ENCODE results near the gene CCDC194.

CCDC194 gene

GRCh38 chr19:17405250-17406045 is 11.5 kb upstream of the CCDC194 start, which contains the start of gene BST2:
TSS of gene BST2 (minus strand) at chr19:17405630. CDS start at chr19:17405575, 55 bp downstream.
- DNase-seq (ENCODE audit: low read depth): peak; percentile 33

- no peak for DNase-seq (ENCODE audit: low read depth)
These were observed 10.7 kb upstream of the CCDC194 start for GRCh38 chr19:17404621-17405249.

- DNase-seq (ENCODE audit: low read depth): no peak
These were observed 10.0 kb upstream of the CCDC194 start for GRCh38 chr19:17404015-17404414.

GRCh38 chr19:17402982-17403855 is 9.2 kb upstream of the CCDC194 start:
- no peak for DNase-seq (ENCODE audit: low read depth)

DNA sequence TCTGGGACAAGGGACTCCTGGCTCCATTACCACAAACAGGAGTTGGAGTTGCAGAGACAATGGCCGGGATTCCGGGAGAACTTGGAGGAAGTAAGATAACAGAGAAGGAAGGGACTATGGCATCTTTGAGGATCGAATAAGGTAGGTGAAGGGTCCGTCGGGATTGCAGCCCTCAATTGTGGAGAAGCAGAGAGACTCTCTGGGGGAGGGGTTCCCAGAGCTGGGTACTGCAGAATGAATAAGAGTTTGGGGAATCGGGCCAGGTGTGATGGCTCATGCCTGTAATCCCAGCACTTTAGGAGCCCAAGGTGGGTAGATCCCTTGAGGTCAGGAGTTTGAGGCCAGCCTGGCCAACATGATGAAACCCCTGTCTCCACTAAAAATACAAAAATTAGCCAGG is 7.6 kb upstream of the CCDC194 start:
- no peak for DNase-seq (ENCODE audit: low read depth)

- no peak for DNase-seq (ENCODE audit: low read depth)
These were observed 5.0 kb upstream of the CCDC194 start for GRCh38 chr19:17398902-17399527.

DNA sequence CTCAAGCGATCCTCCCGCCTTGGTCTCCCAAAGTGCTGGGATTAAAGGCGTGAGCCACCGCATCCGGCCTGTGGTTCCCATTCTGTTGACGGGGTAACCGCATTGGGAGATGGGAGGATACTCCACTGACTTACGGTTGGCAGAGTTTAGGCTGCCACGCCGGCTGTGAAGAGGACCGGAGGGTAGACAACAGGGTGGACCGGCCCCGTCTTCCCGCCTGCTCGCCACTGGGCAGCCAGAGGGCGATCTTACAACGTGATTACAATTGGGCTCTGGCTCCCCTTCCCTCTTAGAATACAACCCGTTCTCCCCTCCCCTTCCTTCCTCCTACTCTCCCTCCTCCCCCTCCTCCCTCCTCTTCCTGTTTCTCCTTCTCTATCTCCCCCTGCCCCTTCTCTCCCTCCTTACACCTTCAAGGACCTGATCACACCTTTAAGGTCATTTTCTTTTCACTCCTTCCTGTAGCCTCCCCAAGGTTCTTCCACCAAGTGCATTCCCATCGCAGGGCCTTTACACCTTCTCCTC is 957 bp upstream of the CCDC194 start:
- no peak for DNase-seq (ENCODE audit: low read depth)

GRCh38 chr19:17393002-17393401 is 994 bp downstream of the CCDC194 start:
- DNase-seq (ENCODE audit: low read depth): no peak

GRCh38 chr19:17391371-17392151 is 2.4 kb downstream of the CCDC194 start:
- DNase-seq (ENCODE audit: low read depth): no peak

- peak; percentile 91 for DNase-seq (ENCODE audit: low read depth)
These were observed 3.2 kb downstream of the CCDC194 start for GRCh38 chr19:17390665-17391370.

DNA sequence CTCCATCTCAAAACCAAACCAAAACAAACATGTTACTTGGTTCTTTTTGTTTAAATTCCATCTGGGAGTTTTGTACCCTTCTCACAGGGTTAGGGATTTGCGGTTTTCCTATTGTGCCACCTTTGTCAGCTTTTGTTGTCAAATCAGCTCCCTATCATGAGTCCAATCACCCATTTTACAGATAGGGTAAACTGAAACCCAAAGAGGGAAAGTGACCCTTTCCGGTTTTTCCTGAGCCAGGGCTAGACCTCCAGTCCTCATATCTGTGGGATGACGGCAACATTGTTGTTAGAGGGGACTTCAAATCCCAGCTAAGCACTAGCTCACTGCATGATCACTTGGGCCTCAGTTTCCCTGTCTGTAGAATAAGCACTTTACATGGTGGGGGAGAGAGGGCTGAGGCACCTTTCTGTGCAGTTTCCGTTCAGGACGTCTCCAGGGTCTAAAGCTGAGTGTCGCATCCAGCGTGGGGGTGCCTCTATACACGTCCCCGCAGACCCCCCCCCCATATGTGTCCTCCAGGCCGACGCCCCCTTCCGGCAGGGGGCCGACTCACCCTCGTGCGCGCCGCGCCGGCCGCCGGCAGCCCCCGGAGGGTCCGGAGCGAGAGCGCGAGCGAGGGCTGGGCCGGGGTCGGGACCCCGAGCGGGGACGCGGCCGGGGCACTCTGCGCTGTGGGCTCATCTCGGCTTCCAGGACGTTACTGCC is 3.9 kb downstream of the CCDC194 start:
- DNase-seq (ENCODE audit: low read depth): no peak

DNA sequence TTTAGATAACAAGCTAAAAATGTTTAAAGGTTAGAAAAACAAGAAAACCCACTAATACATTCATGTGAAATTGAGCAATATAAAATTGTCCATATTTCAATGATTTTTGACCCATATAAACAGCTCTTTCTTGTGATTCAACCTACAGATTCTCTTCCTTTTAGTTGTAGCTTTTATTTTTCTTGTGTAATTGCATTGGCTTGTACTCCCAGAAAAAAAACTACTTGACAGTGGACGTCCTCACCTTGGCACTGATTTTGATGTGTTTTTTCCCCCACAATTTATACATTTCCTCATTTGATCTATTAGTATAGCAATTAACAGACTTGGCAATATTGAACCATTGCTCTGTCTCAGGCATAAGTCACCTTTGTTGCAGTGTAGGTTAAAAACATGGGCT is 4.7 kb downstream of the CCDC194 start:
- DNase-seq (ENCODE audit: low read depth): no peak

GRCh38 chr19:17385878-17386611 is 8.0 kb downstream of the CCDC194 start:
- DNase-seq (ENCODE audit: low read depth): peak; percentile 38

DNA sequence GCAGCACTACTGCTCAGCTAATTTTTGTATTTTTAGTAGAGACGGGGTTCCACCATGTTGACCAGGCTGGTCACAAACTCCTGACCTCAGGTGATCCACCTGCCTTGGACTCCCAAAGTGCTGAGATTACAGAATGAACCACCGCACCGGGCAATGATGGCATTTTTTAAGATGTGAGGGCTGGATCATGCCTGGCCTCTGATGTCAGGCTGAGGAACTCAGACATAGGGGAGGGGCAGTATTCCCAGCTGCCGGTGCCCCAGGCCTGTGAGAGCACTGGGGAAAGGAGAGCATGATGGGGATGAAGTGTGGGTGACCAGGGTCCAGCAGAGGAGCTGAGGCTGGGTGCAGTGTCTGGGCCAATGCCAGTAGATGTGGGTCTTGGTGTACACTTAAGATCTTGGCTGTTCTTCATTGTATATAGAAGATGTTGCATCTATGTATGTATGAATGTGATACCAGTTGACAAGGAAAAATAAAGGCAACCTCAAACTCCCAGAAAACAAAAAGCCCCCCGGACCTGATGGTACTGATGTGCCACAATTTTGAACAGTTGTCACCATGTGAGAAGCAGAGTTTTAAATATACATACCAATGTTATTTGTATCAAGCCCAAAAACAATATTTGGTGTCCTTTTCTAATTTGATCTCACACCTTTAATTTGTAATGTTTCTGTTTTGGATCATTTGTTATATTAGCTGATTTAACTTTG is 13.4 kb downstream of the CCDC194 start:
- DNase-seq (ENCODE audit: low read depth): no peak

GRCh38 chr19:17379221-17379631 is 14.8 kb downstream of the CCDC194 start:
- no peak for DNase-seq (ENCODE audit: low read depth)

DNA sequence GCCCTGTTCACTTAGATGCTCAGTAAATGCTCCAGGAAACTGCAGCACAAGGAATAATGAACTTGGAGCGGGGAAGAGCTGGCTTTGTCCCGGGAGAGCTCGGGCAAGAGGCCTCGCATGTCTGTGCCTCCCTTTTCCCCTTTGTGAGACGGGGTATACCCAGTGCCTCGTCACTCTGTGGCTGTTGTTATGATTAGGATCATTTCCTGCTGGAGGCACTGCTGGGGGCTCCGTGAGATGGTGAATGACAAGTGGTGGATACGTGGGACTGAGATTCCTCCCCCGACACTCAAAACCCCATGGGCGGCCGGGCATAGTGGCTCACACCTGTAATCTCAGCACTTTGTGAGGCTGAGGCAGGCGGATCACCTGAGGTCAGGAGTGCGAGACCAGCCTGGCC is 15.7 kb downstream of the CCDC194 start:
- DNase-seq (ENCODE audit: low read depth): no peak

- no peak for DNase-seq (ENCODE audit: low read depth)
These were observed 16.9 kb downstream of the CCDC194 start, which contains the start of gene PLVAP for GRCh38 chr19:17376935-17377600. TSS of gene PLVAP (minus strand) at chr19:17377342. CDS start at chr19:17377288, 54 bp downstream.
